HepG2 (cell line): ENCODE measurements around the gene ADAM8. TPM values are rescaled to one million over a fixed set of nuclear protein-coding genes. Genes with fewer than 3 reads are reported as not detected.

Experiments used
- FOXK1 ChIP-seq: sonication (generic); formaldehyde crosslinking; IDR thresholded peaks from 2 replicates; pipeline ENCODE4 v1.4.0; 2020; ENCODE audit warnings: low read depth, missing genetic modification reagents, borderline replicate concordance
- HOXA3 ChIP-seq: sonication (generic); formaldehyde crosslinking; IDR thresholded peaks from 2 replicates; pipeline ENCODE4 v1.5.0; 2020; ENCODE audit warnings: missing genetic modification reagents
- JUNB ChIP-seq: sonication (generic); formaldehyde crosslinking; IDR thresholded peaks from 2 replicates; pipeline ENCODE4 v1.8.0; 2022; ENCODE audit warnings: missing genetic modification reagents, mild to moderate bottlenecking, borderline replicate concordance
- MBNL3 ChIP-seq: fragments of 250-450 bp; sonication (Bioruptor Pico); conservative IDR thresholded peaks from 2 replicates; pipeline ENCODE4 v1.8.0; 2022; ENCODE audit warnings: mild to moderate bottlenecking, inconsistent platforms
- MEF2D ChIP-seq: sonication (generic); formaldehyde crosslinking; IDR thresholded peaks from 2 replicates; pipeline ENCODE4 v1.5.1; 2020; ENCODE audit warnings: mild to moderate bottlenecking, missing genetic modification reagents
- RBM39 ChIP-seq: fragments of 200-400 bp; formaldehyde crosslinking; IDR thresholded peaks from one replicate; pipeline ENCODE4 v1.6.1; 2018; ENCODE audit warnings: antibody characterized with exemption, mild to moderate bottlenecking, low read depth, low read length; ENCODE audit not compliant: poor library complexity, severe bottlenecking
- RELA ChIP-seq: sonication (generic); formaldehyde crosslinking; IDR thresholded peaks from 2 replicates; pipeline ENCODE4 v1.4.0; 2020; ENCODE audit warnings: missing genetic modification reagents
- SNAPC2 ChIP-seq: sonication (generic); formaldehyde crosslinking; IDR thresholded peaks from 2 replicates; pipeline ENCODE4 v1.8.1; 2022; ENCODE audit warnings: mild to moderate bottlenecking, missing genetic modification reagents
- TAF1 ChIP-seq: sonication (generic); formaldehyde crosslinking; IDR thresholded peaks from 2 replicates; pipeline ENCODE4 v1.4.0; 2020; ENCODE audit warnings: missing genetic modification reagents
- TBX2 ChIP-seq: sonication (generic); formaldehyde crosslinking; IDR thresholded peaks from 2 replicates; pipeline ENCODE4 v1.5.0; 2020; ENCODE audit warnings: missing genetic modification reagents, mild to moderate bottlenecking, borderline replicate concordance
- XBP1 ChIP-seq: sonication (generic); formaldehyde crosslinking; IDR thresholded peaks from 2 replicates; pipeline ENCODE4 v1.5.0; 2020; ENCODE audit warnings: missing genetic modification reagents
- YEATS2 ChIP-seq: sonication (generic); formaldehyde crosslinking; IDR thresholded peaks from 2 replicates; pipeline ENCODE4 v1.4.0; 2020; ENCODE audit warnings: missing genetic modification reagents, borderline replicate concordance
- ZNF614 ChIP-seq: IDR thresholded peaks from 2 replicates; pipeline ENCODE4 v1.6.1; 2018; ENCODE audit warnings: missing biosample characterization, missing genetic modification reagents, inconsistent platforms, borderline replicate concordance
- ZNF839 ChIP-seq: sonication (generic); formaldehyde crosslinking; IDR thresholded peaks from 2 replicates; pipeline ENCODE4 v1.4.0; 2020; ENCODE audit warnings: missing genetic modification reagents, mild to moderate bottlenecking, borderline replicate concordance
- polyA plus RNA-seq, 8 experiments: library from polyadenylated mRNA; depleted of rRNA in 3 of 8; stranded (reverse) in 7 of 8; unstranded in 1 of 8; fragments of >200 nt; fragmentation: Illumina TruSeq in 4 of 8; extraction: Trizol in 4 of 8; gene quantifications; 2 replicates each; pipeline versions ENCODE4 v1.2.1 to v1.2.3, GENCODE V29; 2011 to 2016; ENCODE audit warnings: low read depth in 4 of 8, missing spikeins in 1 of 8, mixed read lengths in 1 of 8; ENCODE audit not compliant: insufficient read depth in 1 of 8
- total RNA-seq, 5 experiments: library from RNA; depleted of rRNA; stranded (reverse); fragments of >200 nt; fragmentation: Illumina TruSeq; extraction: Trizol; gene quantifications; 2 replicates each; pipeline ENCODE4 v1.2.3, GENCODE V29; 2016; ENCODE audit warnings: low read depth in 1 of 5
- TF ChIP-seq, protein P1 (sequence below): sonication (generic); formaldehyde crosslinking; IDR thresholded peaks from 2 replicates; pipeline ENCODE4 v1.4.0; 2020; ENCODE audit warnings: low read depth, missing genetic modification reagents
- TF ChIP-seq, protein P2 (sequence below): IDR thresholded peaks from 2 replicates; pipeline ENCODE4 v1.6.1; 2016; ENCODE audit warnings: mild to moderate bottlenecking
- TF ChIP-seq, protein P3 (sequence below): sonication (generic); formaldehyde crosslinking; conservative IDR thresholded peaks from 2 replicates; pipeline ENCODE4 v1.4.0; 2020; ENCODE audit warnings: missing genetic modification reagents
- TF ChIP-seq, protein P4 (sequence below): sonication (generic); formaldehyde crosslinking; IDR thresholded peaks from 2 replicates; pipeline ENCODE4 v1.4.0; 2020; ENCODE audit warnings: missing genetic modification reagents
- TF ChIP-seq, protein P5 (sequence below): sonication (generic); formaldehyde crosslinking; IDR thresholded peaks from 2 replicates; pipeline ENCODE4 v1.8.1; 2023; ENCODE audit warnings: mild to moderate bottlenecking, moderate library complexity, missing genetic modification reagents

The ADAM8 gene
- total and polyA plus RNA-seq, 2 of the 13 experiments (the other 11 are each of a cell fraction or from before 2014, with no cell fraction given) = 0.24 to 0.93 TPM

DNA sequence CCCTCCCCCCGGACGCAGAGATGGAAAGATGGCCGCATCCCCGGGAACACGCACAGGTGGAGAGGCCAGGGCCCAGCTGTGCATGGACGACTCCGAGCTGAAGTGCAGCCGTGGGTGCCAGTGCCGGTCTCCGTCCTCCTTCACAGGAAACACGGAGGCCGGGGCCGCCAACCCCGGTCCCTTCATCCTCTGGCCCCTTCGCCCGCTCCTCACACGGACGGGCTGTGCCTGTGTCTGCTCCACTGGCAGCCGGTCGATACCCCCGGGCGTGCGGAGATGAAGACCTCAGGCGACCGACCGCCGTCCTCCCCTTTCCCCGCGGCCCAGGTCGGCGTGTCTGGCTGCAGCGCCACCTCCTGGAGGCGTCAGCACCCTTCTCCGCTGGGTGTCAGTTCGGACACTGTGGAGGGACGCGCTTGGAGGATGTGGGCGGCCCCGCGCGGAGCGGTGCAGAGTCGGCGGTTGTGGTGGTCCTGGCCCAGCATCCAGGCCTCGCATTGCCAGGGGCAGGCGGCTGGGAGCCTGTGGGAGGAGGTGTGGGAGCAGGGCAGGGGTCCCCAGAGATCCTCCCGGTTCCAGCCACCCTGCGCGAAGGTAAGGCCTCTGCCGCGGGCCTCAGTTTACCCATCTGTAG is 41.9 kb upstream of the ADAM8 start (continued):
- TF ChIP-seq, protein P1, sequence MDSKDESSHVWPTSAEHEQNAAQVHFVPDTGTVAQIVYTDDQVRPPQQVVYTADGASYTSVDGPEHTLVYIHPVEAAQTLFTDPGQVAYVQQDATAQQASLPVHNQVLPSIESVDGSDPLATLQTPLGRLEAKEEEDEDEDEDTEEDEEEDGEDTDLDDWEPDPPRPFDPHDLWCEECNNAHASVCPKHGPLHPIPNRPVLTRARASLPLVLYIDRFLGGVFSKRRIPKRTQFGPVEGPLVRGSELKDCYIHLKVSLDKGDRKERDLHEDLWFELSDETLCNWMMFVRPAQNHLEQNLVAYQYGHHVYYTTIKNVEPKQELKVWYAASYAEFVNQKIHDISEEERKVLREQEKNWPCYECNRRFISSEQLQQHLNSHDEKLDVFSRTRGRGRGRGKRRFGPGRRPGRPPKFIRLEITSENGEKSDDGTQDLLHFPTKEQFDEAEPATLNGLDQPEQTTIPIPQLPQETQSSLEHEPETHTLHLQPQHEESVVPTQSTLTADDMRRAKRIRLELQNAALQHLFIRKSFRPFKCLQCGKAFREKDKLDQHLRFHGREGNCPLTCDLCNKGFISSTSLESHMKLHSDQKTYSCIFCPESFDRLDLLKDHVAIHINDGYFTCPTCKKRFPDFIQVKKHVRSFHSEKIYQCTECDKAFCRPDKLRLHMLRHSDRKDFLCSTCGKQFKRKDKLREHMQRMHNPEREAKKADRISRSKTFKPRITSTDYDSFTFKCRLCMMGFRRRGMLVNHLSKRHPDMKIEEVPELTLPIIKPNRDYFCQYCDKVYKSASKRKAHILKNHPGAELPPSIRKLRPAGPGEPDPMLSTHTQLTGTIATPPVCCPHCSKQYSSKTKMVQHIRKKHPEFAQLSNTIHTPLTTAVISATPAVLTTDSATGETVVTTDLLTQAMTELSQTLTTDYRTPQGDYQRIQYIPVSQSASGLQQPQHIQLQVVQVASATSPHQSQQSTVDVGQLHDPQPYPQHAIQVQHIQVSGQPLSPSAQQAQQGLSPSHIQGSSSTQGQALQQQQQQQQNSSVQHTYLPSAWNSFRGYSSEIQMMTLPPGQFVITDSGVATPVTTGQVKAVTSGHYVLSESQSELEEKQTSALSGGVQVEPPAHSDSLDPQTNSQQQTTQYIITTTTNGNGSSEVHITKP (CRISPR knock-in tag) = peak; percentile 61; the same call in 1 of the 2 replicates
- TF ChIP-seq, protein P2, sequence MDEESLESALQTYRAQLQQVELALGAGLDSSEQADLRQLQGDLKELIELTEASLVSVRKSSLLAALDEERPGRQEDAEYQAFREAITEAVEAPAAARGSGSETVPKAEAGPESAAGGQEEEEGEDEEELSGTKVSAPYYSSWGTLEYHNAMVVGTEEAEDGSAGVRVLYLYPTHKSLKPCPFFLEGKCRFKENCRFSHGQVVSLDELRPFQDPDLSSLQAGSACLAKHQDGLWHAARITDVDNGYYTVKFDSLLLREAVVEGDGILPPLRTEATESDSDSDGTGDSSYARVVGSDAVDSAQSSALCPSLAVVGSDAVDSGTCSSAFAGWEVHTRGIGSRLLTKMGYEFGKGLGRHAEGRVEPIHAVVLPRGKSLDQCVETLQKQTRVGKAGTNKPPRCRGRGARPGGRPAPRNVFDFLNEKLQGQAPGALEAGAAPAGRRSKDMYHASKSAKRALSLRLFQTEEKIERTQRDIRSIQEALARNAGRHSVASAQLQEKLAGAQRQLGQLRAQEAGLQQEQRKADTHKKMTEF (CRISPR knock-in tag) = peak; percentile 70; the same call in 1 of the 2 replicates
- no peak for TF ChIP-seq SNAPC2
- TF ChIP-seq, protein P3, sequence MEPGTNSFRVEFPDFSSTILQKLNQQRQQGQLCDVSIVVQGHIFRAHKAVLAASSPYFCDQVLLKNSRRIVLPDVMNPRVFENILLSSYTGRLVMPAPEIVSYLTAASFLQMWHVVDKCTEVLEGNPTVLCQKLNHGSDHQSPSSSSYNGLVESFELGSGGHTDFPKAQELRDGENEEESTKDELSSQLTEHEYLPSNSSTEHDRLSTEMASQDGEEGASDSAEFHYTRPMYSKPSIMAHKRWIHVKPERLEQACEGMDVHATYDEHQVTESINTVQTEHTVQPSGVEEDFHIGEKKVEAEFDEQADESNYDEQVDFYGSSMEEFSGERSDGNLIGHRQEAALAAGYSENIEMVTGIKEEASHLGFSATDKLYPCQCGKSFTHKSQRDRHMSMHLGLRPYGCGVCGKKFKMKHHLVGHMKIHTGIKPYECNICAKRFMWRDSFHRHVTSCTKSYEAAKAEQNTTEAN = peak; percentile 63; the same call in 1 of the 2 replicates
- peak; percentile 50; the same call in 1 of the 2 replicates for TF ChIP-seq TBX2 (CRISPR knock-in tag)
- TF ChIP-seq RBM39 = peak; percentile 50
- TF ChIP-seq MEF2D (CRISPR knock-in tag) = peak; percentile 65; the same call in 1 of the 2 replicates
- TF ChIP-seq ZNF839 (CRISPR knock-in tag) = 0 out of 2 replicates have a peak, but pooled peaks have one; percentile 37
- TF ChIP-seq, protein P4, sequence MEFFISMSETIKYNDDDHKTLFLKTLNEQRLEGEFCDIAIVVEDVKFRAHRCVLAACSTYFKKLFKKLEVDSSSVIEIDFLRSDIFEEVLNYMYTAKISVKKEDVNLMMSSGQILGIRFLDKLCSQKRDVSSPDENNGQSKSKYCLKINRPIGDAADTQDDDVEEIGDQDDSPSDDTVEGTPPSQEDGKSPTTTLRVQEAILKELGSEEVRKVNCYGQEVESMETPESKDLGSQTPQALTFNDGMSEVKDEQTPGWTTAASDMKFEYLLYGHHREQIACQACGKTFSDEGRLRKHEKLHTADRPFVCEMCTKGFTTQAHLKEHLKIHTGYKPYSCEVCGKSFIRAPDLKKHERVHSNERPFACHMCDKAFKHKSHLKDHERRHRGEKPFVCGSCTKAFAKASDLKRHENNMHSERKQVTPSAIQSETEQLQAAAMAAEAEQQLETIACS = 0 out of 2 replicates have a peak, but pooled peaks have one; percentile 17
- TF ChIP-seq, protein P5, sequence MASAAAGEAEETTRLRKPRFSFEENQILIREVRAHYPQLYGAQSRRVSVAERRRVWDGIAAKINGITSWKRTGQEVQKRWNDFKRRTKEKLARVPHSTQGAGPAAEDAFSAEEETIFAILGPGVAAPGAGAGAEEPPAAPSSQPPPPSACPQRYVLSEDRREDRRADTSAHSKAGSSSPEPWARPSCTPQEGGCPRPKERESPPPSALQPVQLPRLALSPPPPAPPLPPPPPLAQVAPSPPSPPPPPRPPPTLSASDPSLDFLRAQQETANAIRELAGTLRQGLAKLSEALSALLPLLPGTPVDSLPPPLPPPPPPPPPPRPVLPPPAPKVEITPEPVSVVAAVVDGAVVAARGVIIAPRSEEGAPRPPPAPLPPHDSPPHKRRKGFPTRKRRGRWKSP (CRISPR knock-in tag) = no peak
- no peak for TF ChIP-seq RELA (CRISPR knock-in tag)
- peak; percentile 45; the same call in 1 of the 2 replicates for TF ChIP-seq HOXA3
- TF ChIP-seq ZNF614 = peak; percentile 50; the same call in 1 of the 2 replicates
- peak; percentile 46 for TF ChIP-seq TAF1 (CRISPR knock-in tag)
- no peak for TF ChIP-seq JUNB
- peak; percentile 43; the same call in 1 of the 2 replicates for TF ChIP-seq FOXK1 (CRISPR knock-in tag)
- TF ChIP-seq YEATS2 (CRISPR knock-in tag) = no peak
- TF ChIP-seq MBNL3 (CRISPR knock-in tag) = no peak
- no peak for TF ChIP-seq XBP1 (CRISPR knock-in tag)
